ENCODE measurements around the gene CLDN9. TPM values are rescaled to one million over a fixed set of nuclear protein-coding genes. Genes with fewer than 3 reads are reported as not detected.

CLDN9 gene
- total and polyA plus RNA-seq, 9 of the 15 experiments (the other 6 are each of a cell fraction or from before 2014, with no cell fraction given): 0.12 to 0.44 (median 0.22) TPM; not detected in 4

DNA sequence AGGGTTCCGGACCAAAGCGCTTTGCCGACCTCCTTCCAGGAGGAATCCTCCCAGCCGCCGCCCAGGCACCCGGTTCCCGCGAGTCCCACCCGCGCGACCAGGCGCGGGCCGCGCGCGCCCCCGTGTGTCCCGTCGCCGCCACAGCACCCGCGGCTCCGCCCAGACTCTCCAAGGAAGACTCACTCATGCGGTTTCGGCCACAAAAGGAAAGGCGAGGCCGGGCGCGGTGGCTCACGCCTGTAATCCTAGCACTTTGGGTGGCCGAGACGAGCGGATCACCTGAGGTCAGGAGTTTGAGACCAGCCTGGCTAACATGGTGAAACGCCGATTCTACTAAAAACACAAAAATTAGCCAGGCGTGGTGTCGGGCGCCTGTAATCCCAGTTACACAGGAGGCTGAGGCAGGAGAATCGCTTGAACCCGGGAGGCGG is 29.0 kb upstream of the CLDN9 start (continued):
- TF ChIP-seq, protein P1, sequence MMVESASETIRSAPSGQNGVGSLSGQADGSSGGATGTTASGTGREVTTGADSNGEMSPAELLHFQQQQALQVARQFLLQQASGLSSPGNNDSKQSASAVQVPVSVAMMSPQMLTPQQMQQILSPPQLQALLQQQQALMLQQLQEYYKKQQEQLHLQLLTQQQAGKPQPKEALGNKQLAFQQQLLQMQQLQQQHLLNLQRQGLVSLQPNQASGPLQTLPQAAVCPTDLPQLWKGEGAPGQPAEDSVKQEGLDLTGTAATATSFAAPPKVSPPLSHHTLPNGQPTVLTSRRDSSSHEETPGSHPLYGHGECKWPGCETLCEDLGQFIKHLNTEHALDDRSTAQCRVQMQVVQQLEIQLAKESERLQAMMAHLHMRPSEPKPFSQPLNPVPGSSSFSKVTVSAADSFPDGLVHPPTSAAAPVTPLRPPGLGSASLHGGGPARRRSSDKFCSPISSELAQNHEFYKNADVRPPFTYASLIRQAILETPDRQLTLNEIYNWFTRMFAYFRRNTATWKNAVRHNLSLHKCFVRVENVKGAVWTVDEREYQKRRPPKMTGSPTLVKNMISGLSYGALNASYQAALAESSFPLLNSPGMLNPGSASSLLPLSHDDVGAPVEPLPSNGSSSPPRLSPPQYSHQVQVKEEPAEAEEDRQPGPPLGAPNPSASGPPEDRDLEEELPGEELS (CRISPR knock-in tag; IDR thresholded peaks at IDR 0.05; ENCODE audit: borderline replicate concordance): no peak
- TF ChIP-seq, protein P2, sequence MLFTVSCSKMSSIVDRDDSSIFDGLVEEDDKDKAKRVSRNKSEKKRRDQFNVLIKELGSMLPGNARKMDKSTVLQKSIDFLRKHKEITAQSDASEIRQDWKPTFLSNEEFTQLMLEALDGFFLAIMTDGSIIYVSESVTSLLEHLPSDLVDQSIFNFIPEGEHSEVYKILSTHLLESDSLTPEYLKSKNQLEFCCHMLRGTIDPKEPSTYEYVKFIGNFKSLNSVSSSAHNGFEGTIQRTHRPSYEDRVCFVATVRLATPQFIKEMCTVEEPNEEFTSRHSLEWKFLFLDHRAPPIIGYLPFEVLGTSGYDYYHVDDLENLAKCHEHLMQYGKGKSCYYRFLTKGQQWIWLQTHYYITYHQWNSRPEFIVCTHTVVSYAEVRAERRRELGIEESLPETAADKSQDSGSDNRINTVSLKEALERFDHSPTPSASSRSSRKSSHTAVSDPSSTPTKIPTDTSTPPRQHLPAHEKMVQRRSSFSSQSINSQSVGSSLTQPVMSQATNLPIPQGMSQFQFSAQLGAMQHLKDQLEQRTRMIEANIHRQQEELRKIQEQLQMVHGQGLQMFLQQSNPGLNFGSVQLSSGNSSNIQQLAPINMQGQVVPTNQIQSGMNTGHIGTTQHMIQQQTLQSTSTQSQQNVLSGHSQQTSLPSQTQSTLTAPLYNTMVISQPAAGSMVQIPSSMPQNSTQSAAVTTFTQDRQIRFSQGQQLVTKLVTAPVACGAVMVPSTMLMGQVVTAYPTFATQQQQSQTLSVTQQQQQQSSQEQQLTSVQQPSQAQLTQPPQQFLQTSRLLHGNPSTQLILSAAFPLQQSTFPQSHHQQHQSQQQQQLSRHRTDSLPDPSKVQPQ (CRISPR knock-in tag; IDR thresholded peaks at IDR 0.05; ENCODE audit: borderline replicate concordance): no peak
- TF ChIP-seq, protein P3, sequence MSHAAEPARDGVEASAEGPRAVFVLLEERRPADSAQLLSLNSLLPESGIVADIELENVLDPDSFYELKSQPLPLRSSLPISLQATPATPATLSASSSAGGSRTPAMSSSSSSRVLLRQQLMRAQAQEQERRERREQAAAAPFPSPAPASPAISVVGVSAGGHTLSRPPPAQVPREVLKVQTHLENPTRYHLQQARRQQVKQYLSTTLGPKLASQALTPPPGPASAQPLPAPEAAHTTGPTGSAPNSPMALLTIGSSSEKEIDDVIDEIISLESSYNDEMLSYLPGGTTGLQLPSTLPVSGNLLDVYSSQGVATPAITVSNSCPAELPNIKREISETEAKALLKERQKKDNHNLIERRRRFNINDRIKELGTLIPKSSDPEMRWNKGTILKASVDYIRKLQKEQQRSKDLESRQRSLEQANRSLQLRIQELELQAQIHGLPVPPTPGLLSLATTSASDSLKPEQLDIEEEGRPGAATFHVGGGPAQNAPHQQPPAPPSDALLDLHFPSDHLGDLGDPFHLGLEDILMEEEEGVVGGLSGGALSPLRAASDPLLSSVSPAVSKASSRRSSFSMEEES (CRISPR knock-in tag; IDR thresholded peaks at IDR 0.05): no peak
- TF ChIP-seq STAG1 (CRISPR knock-in tag; IDR thresholded peaks at IDR 0.05; ENCODE audit: borderline replicate concordance) (no peak; the same call in 1 of the 2 replicates), SRF (CRISPR knock-in tag; IDR thresholded peaks at IDR 0.05) (peak in 1 of 2 experiments; percentile 62; a peak in 1 of 4 replicates), NCOA2 (IDR thresholded peaks at IDR 0.05; ENCODE audit: partially characterized antibody in 2 of 2) (no peak), ZEB2 (IDR thresholded peaks at IDR 0.05) (0 out of 2 replicates have a peak, but pooled peaks have one; percentile 28), COPS2 (conservative IDR thresholded peaks at IDR 0.05) (no peak), EWSR1 (IDR thresholded peaks at IDR 0.05; ENCODE audit: borderline replicate concordance, low read depth, partially characterized antibody) (no peak), ZNF584 (CRISPR knock-in tag; IDR thresholded peaks at IDR 0.05; ENCODE audit: low read depth) (no peak), CHD4 (IDR thresholded peaks at IDR 0.05; ENCODE audit: insufficient read depth, insufficient replicate concordance, low read depth, low read length, poor library complexity, severe bottlenecking) (no peak), CREM (IDR thresholded peaks at IDR 0.05; ENCODE audit: low read depth) (peak; percentile 49; the same call in 1 of the 2 replicates)
- TF ChIP-seq, protein P4, sequence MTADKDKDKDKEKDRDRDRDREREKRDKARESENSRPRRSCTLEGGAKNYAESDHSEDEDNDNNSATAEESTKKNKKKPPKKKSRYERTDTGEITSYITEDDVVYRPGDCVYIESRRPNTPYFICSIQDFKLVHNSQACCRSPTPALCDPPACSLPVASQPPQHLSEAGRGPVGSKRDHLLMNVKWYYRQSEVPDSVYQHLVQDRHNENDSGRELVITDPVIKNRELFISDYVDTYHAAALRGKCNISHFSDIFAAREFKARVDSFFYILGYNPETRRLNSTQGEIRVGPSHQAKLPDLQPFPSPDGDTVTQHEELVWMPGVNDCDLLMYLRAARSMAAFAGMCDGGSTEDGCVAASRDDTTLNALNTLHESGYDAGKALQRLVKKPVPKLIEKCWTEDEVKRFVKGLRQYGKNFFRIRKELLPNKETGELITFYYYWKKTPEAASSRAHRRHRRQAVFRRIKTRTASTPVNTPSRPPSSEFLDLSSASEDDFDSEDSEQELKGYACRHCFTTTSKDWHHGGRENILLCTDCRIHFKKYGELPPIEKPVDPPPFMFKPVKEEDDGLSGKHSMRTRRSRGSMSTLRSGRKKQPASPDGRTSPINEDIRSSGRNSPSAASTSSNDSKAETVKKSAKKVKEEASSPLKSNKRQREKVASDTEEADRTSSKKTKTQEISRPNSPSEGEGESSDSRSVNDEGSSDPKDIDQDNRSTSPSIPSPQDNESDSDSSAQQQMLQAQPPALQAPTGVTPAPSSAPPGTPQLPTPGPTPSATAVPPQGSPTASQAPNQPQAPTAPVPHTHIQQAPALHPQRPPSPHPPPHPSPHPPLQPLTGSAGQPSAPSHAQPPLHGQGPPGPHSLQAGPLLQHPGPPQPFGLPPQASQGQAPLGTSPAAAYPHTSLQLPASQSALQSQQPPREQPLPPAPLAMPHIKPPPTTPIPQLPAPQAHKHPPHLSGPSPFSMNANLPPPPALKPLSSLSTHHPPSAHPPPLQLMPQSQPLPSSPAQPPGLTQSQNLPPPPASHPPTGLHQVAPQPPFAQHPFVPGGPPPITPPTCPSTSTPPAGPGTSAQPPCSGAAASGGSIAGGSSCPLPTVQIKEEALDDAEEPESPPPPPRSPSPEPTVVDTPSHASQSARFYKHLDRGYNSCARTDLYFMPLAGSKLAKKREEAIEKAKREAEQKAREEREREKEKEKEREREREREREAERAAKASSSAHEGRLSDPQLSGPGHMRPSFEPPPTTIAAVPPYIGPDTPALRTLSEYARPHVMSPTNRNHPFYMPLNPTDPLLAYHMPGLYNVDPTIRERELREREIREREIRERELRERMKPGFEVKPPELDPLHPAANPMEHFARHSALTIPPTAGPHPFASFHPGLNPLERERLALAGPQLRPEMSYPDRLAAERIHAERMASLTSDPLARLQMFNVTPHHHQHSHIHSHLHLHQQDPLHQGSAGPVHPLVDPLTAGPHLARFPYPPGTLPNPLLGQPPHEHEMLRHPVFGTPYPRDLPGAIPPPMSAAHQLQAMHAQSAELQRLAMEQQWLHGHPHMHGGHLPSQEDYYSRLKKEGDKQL (CRISPR knock-in tag; IDR thresholded peaks at IDR 0.05; ENCODE audit: borderline replicate concordance): no peak
- TF ChIP-seq, protein P5, sequence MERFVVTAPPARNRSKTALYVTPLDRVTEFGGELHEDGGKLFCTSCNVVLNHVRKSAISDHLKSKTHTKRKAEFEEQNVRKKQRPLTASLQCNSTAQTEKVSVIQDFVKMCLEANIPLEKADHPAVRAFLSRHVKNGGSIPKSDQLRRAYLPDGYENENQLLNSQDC (CRISPR knock-in tag; IDR thresholded peaks at IDR 0.05): no peak
